ENCODE measurements around the gene LRIT2.

LRIT2 gene

GRCh38 chr10:84225427-84226173 is at the start of gene LRIT2:
TSS of gene LRIT2 (minus strand) at chr10:84225544. CDS start at chr10:84225520, 24 bp downstream.
- no peak for DNase-seq (ENCODE audit: low read depth in 1 of 2, low spot score in 1 of 2)

- DNase-seq (ENCODE audit: low read depth in 1 of 2, low spot score in 1 of 2): no peak
These were observed 45.4 kb upstream of the LRIT2 start for GRCh38 chr10:84270708-84271107.

- DNase-seq (ENCODE audit: low read depth in 1 of 2, low spot score in 1 of 2): no peak
These were observed 44.4 kb upstream of the LRIT2 start for GRCh38 chr10:84269773-84270172.

GRCh38 chr10:84269162-84269561 is 43.8 kb upstream of the LRIT2 start:
- DNase-seq (ENCODE audit: low read depth in 1 of 2, low spot score in 1 of 2): no peak

- DNase-seq (ENCODE audit: low read depth in 1 of 2, low spot score in 1 of 2): peak; percentile 29 to 43
These were observed 42.3 kb upstream of the LRIT2 start for GRCh38 chr10:84267503-84268126.

- no peak for DNase-seq (ENCODE audit: low read depth in 1 of 2, low spot score in 1 of 2)
These were observed 40.1 kb upstream of the LRIT2 start for GRCh38 chr10:84265418-84265817.

- DNase-seq (ENCODE audit: low read depth in 1 of 2, low spot score in 1 of 2): peak; percentile 39 to 44
These were observed 39.3 kb upstream of the LRIT2 start for GRCh38 chr10:84264611-84265141.

- no peak for DNase-seq (ENCODE audit: low read depth in 1 of 2, low spot score in 1 of 2)
These were observed 38.4 kb upstream of the LRIT2 start for GRCh38 chr10:84263716-84264115.

GRCh38 chr10:84262190-84262956 is 37.0 kb upstream of the LRIT2 start:
- no peak for DNase-seq (ENCODE audit: low read depth in 1 of 2, low spot score in 1 of 2)

- no peak for DNase-seq (ENCODE audit: low read depth in 1 of 2, low spot score in 1 of 2)
These were observed 36.0 kb upstream of the LRIT2 start for GRCh38 chr10:84261236-84261915.

- DNase-seq (ENCODE audit: low read depth in 1 of 2, low spot score in 1 of 2): no peak
These were observed 32.8 kb upstream of the LRIT2 start for GRCh38 chr10:84258034-84258695.

GRCh38 chr10:84257343-84258020 is 32.1 kb upstream of the LRIT2 start:
- no peak for DNase-seq (ENCODE audit: low read depth in 1 of 2, low spot score in 1 of 2)

- peak in 1 of 2 donors; percentile 11 for DNase-seq (ENCODE audit: low read depth in 1 of 2, low spot score in 1 of 2)
These were observed 31.4 kb upstream of the LRIT2 start for GRCh38 chr10:84256510-84257342.

GRCh38 chr10:84254552-84255478 is 29.5 kb upstream of the LRIT2 start:
- DNase-seq (ENCODE audit: low read depth in 1 of 2, low spot score in 1 of 2): no peak

GRCh38 chr10:84248794-84249193 is 23.4 kb upstream of the LRIT2 start:
- no peak for DNase-seq (ENCODE audit: low read depth in 1 of 2, low spot score in 1 of 2)

GRCh38 chr10:84247496-84247895 is 22.2 kb upstream of the LRIT2 start:
- DNase-seq (ENCODE audit: low read depth in 1 of 2, low spot score in 1 of 2): no peak

GRCh38 chr10:84244651-84245270 is 19.4 kb upstream of the LRIT2 start, which contains the start of gene RGR:
TSS of gene RGR (plus strand) at chr10:84245053. CDS start at chr10:84245091, 38 bp downstream.
- DNase-seq (ENCODE audit: low read depth in 1 of 2, low spot score in 1 of 2): no peak

GRCh38 chr10:84243759-84244158 is 18.4 kb upstream of the LRIT2 start:
- no peak for DNase-seq (ENCODE audit: low read depth in 1 of 2, low spot score in 1 of 2)
